Small intestine (tissue), 4 donors: ENCODE measurements around the gene CLEC7A. TPM values are rescaled to one million over a fixed set of nuclear protein-coding genes. Genes with fewer than 3 reads are reported as not detected.

Experiments
- polyA plus RNA-seq, 4 donors: library from polyadenylated mRNA; stranded (reverse) in 3 of 4; unstranded in 1 of 4; fragments of 200-250 nt in 3 of 4; fragments of 120-200 nt in 1 of 4; gene quantifications; one replicate each; pipeline versions ENCODE4 v1.2.1 to v1.2.3, GENCODE V29; 2013
- donor health status: healthy with polysubstance abuse.
- donor health status: Bipolar disorder and iron deficiency.
- donor health status: healthy.

CLEC7A gene
- polyA plus RNA-seq, 4 donors, result 0.45 to 7.2 (median 5.2) TPM

Other genes with a start within 250 kb of the CLEC7A start
- gene KLRF2, start 248.7 kb downstream of the CLEC7A start, polyA plus RNA-seq, result under 1 TPM in 1 of 4 donors, not detected in 3; 0.75 TPM
- gene CLEC2A, start 197.8 kb downstream of the CLEC7A start, polyA plus RNA-seq, result not detected
- 1 to 10 TPM in 2 of 4 donors, not detected in 2; 1.3 to 1.5 TPM for gene CLEC12A, start 158.8 kb downstream of the CLEC7A start, polyA plus RNA-seq
- gene CLEC1B, start 131.1 kb downstream of the CLEC7A start, polyA plus RNA-seq, result under 1 TPM in 1 of 4 donors, not detected in 3; 0.09 TPM
- under 1 TPM in 2 of 4 donors, not detected in 2; 0.09 to 0.27 TPM for gene CLEC12B, start 119.6 kb downstream of the CLEC7A start, polyA plus RNA-seq
- gene CLEC9A, start 99.5 kb downstream of the CLEC7A start, polyA plus RNA-seq, result 1 to 10 TPM in 1 of 4 donors, under 1 TPM in 1, not detected in 2; 0.12 to 1.6 TPM
- 1 to 10 TPM in 2 of 4 donors, not detected in 2; 1.6 to 4.9 TPM for gene CLEC1A, start 31.2 kb downstream of the CLEC7A start, polyA plus RNA-seq
- under 1 TPM in 3 of 4 donors, not detected in 1; 0.18 to 0.55 (median 0.27) TPM for gene OLR1, start 41.9 kb upstream of the CLEC7A start, polyA plus RNA-seq
- gene TMEM52B, start 48.8 kb upstream of the CLEC7A start, polyA plus RNA-seq, result under 1 TPM in 2 of 4 donors, not detected in 2; 0.10 to 0.25 TPM
- gene GABARAPL1, start 82.7 kb upstream of the CLEC7A start, polyA plus RNA-seq, result 10 to 100 TPM; 38.9 to 59.4 (median 56.3) TPM
- gene KLRD1, start 177.7 kb upstream of the CLEC7A start, polyA plus RNA-seq, result 1 to 10 TPM in 2 of 4 donors, under 1 TPM in 1, not detected in 1; 0.72 to 3.0 (median 1.4) TPM